Heart right ventricle (tissue), 16 donors: Measurements from ENCODE around the gene SPRED1. TPM values are rescaled to one million over a fixed set of nuclear protein-coding genes. Genes with fewer than 3 reads are reported as not detected.

ENCODE experiments used
- ATAC-seq, 8 donors: fragments of 200-7000 bp; cut with Tn5 transposase; one replicate each; pipeline ENCODE4 v1.9.1; 2020; ENCODE audit warnings: mild to moderate bottlenecking in 8 of 8, moderate library complexity in 8 of 8, moderate number of reproducible peaks in 1 of 8
- DNase-seq, 2 donors: peaks; one replicate each; pipeline ENCODE4 v3.0.0-alpha.2; 2020
- H3K27ac ChIP-seq, 10 donors: fragments of 200-600 bp; sonication (generic) in 2 of 10; one replicate each; pipeline versions ENCODE4 v1.5.0 to v1.8.0; 2020 to 2022; ENCODE audit warnings: mild to moderate bottlenecking in 3 of 10
- H3K27me3 ChIP-seq, 7 donors: fragments of 200-600 bp; one replicate each; pipeline ENCODE4 v1.8.0; 2021 to 2022; ENCODE audit warnings: mild to moderate bottlenecking in 2 of 7
- H3K36me3 ChIP-seq, 9 donors: fragments of 200-600 bp; sonication (generic) in 1 of 9; one replicate each; pipeline versions ENCODE4 v1.5.0 to v1.8.0; 2020 to 2022; ENCODE audit warnings: mild to moderate bottlenecking in 2 of 9
- H3K4me1 ChIP-seq, 9 donors: fragments of 200-600 bp; sonication (generic) in 1 of 9; one replicate each; pipeline versions ENCODE4 v1.5.0 to v1.8.0; 2020 to 2022; ENCODE audit warnings: mild to moderate bottlenecking in 4 of 9
- H3K4me3 ChIP-seq, 10 donors: fragments of 200-600 bp; sonication (generic) in 2 of 10; one replicate each; pipeline versions ENCODE4 v1.5.0 to v1.8.0; 2020 to 2022; ENCODE audit warnings: mild to moderate bottlenecking in 7 of 10, moderate library complexity in 2 of 10
- H3K9me3 ChIP-seq, 11 donors: fragments of 200-600 bp in 10 of 11; sonication (generic) in 2 of 11; one replicate each; pipeline versions ENCODE4 v1.5.0 to v1.8.0; 2013 to 2022; ENCODE audit warnings: mild to moderate bottlenecking in 2 of 11, control low read depth in 1 of 11, moderate library complexity in 1 of 11
- WGBS, 2 donors: extraction: QIAGEN DNeasy Blood & Tissue Kit; methylation state at CpG; one replicate each; pipeline ENCODE4 v1.1.7; 2013; ENCODE audit warnings: inconsistent platforms in 1 of 2; 5-methylcytosine and 5-hydroxymethylcytosine counted together
- intact Hi-C, 10 donors: fragments of 100-400 bp; cut with DNase I; formaldehyde crosslinking; loops; one replicate each; pipeline versions ENCODE4 v1.11.1 to v1.14.2; 2022
- polyA plus RNA-seq, 2 donors: library from polyadenylated mRNA; stranded (reverse); fragments of 200-250 nt; gene quantifications; one replicate each; pipeline ENCODE4 v1.2.3, GENCODE V29; 2013
- total RNA-seq, 10 donors: library from RNA; stranded (reverse); fragmentation: NEBNext Ultra II Directional in 3 of 10; extraction: Animal tissue kit (Norgen Biotek cat#: 25700) in 3 of 10; gene quantifications; one replicate each; pipeline versions ENCODE4 v1.2.1 to v1.2.4, GENCODE V29; 2021 to 2023
- TF ChIP-seq, protein P1 (sequence below), 9 donors: fragments of 200-600 bp; sonication (generic) in 2 of 9; IDR thresholded peaks; one replicate each; pipeline versions ENCODE4 v1.5.0 to v1.8.0; 2021 to 2022; ENCODE audit warnings: antibody characterized with exemption in 9 of 9, mild to moderate bottlenecking in 5 of 9, moderate library complexity in 1 of 9
- donor health status: Arrhythmogenic right ventricular cardiomyopathy.
- donor health status: ischemic (EF 13 %, LVEDD 7.1; RV severe dilation, severe dysfunction).
- donor health status: healthy with polysubstance abuse.
- donor health status: DM: no; HTN: yes; CAD: no.
- donor health status: DM: no; HTN: no; CAD: no.
- donor health status: ischemic (EF 25% LVEDD 6.9; RV normal size, moderate dysfunction).
- donor health status: ischemic (EF 25% LVEDD 5.7; RV mildly dilated, moderate dysfunction).
- donor health status: healthy.
- donor health status: DM: yes; HTN: yes; CAD: no.
- donor health status: Ischemic cardiomyopathy.
- donor health status: ischemic (EF 35%, LVEDD 5.7; RV mildly dilated, moderate dysfunction).
- donor health status: nonischemic (EF 11% LVEDD 7.7; RV severe dilation, severe dysfunction).
- donor health status: DM: yes; HTN: yes; CAD: no.
- donor health status: PGD.
- donor health status: ischemic (EF 29% LVEDD 5.4; RV normal size, mild dysfunction).
- donor health status: nonischemic (EF 23%, LVEDD 6.1; RV moderate dilation, normal function).

Gene SPRED1
- total and polyA plus RNA-seq, 12 donors = 3.3 to 20.2 (median 7.5) TPM

DNA sequence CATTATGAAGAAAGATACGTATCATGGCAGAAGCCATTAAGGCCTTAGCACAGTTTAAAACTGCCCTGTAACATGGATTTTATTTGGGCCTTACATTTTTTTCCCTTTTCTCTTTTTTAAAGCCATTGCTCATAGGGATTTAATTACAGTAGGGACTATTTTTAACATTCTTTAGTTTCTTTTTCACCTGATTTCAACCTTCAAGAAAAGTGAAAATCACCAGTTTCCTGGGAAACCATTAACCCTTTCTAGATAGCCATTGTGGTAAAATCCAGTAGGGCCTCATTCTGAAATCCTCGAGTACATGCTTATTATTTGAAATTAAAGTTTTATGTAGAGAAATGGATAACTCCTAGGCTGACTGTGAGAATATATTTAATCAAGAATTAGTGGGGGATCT is 3.1 kb downstream of the SPRED1 start:
- TF ChIP-seq, protein P1, sequence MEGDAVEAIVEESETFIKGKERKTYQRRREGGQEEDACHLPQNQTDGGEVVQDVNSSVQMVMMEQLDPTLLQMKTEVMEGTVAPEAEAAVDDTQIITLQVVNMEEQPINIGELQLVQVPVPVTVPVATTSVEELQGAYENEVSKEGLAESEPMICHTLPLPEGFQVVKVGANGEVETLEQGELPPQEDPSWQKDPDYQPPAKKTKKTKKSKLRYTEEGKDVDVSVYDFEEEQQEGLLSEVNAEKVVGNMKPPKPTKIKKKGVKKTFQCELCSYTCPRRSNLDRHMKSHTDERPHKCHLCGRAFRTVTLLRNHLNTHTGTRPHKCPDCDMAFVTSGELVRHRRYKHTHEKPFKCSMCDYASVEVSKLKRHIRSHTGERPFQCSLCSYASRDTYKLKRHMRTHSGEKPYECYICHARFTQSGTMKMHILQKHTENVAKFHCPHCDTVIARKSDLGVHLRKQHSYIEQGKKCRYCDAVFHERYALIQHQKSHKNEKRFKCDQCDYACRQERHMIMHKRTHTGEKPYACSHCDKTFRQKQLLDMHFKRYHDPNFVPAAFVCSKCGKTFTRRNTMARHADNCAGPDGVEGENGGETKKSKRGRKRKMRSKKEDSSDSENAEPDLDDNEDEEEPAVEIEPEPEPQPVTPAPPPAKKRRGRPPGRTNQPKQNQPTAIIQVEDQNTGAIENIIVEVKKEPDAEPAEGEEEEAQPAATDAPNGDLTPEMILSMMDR (IDR thresholded peaks at IDR 0.05) = no peak
- no peak for ATAC-seq
- peaks cover 0 to 63% (median 54%) of the 10 kb centered on the region in 9 donors for H3K4me1 ChIP-seq
- intact Hi-C loops = loop anchor here in 3 of 10 donors (10.0 kb wide), 3 partner anchors 49 to 99 kb away; no protein-coding TSS in a partner anchor
- peak overlapping the region in 6 of 10 donors; percentile 73 to 94 (median 90) for H3K4me3 ChIP-seq
- WGBS, 2 donors = 44 to 55% methylated on average over 2 of the region's 2 CpGs
- peak overlapping the region in 6 of 10 donors; percentile 11 to 100 (median 99) for H3K27ac ChIP-seq
- no peaks in the 10 kb centered on the region for H3K36me3 ChIP-seq
- H3K27me3 ChIP-seq = peaks cover 0 to 3% (median 0%) of the 10 kb centered on the region in 7 donors
- DNase-seq = no peak
- H3K9me3 ChIP-seq = no peaks in the 10 kb centered on the region

DNA sequence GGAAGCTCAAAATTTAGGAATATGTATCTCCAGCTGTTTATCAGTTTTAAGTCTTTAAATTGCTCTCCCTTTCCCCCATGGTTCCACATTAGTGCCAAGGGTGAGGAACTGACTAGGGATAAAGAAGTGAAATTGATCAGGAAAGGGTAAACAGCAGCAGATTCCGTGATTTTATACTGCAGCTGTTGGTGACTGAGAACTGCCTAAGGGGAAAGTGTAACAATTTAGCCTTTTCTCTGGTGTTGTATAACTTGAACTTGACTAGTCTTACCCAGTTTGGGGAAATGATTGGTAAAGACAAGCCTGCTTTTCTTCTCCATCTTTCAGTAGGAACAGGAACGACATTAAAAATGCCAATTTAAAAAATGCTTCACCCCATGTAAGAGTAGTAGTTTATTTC is 5.0 kb downstream of the SPRED1 start:
- Histone ChIP-seq H3K9me3 (no peaks in the 10 kb centered on the region), H3K27me3 (peaks cover 0 to 2% (median 0%) of the 10 kb centered on the region in 7 donors), H3K27ac (peak overlapping the region in 2 of 10 donors; percentile 17 to 29), H3K4me1 (peaks cover 0 to 77% (median 57%) of the 10 kb centered on the region in 9 donors), H3K36me3 (no peaks in the 10 kb centered on the region), H3K4me3 (peak overlapping the region in 5 of 10 donors; percentile 0 to 94 (median 73))
- TF ChIP-seq, protein P1 (IDR thresholded peaks at IDR 0.05) = no peak
- 26 to 34% methylated on average over 2 of the region's 2 CpGs for WGBS, 2 donors
- no peak for DNase-seq
- intact Hi-C loops = loop anchor here in 3 of 10 donors (10.0 kb wide), 3 partner anchors 47 to 97 kb away; no protein-coding TSS in a partner anchor
- no peak for ATAC-seq

DNA sequence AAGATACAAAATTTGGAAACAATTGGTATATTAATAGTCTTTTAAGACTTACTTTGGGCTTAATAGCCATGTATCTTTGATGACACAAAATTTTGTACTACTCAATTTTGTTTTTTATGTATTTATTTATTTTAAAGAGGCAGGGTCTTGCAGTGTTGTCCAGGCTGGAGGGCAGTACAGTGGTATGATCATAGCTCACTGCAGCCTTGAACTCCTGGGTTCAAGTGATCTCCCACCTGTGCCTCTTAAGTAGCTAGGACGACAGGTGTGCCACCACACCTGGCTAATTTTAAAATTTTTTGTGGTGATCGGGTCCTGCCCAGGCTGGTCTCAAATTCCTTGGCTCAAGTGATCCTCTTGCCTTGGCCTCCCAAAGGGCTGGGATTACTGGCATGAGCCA is 6.5 kb downstream of the SPRED1 start:
- Histone ChIP-seq H3K4me1 (peaks cover 0 to 91% (median 67%) of the 10 kb centered on the region in 9 donors), H3K36me3 (no peaks in the 10 kb centered on the region), H3K9me3 (no peaks in the 10 kb centered on the region), H3K27me3 (no peaks in the 10 kb centered on the region), H3K27ac (no peak overlapping the region), H3K4me3 (no peak overlapping the region)
- DNase-seq = no peak
- WGBS, 2 donors = 92 to 93% methylated on average over 2 of the region's 2 CpGs
- intact Hi-C loops = loop anchor here in 3 of 10 donors (10.0 kb wide), 3 partner anchors 46 to 96 kb away; no protein-coding TSS in a partner anchor
- TF ChIP-seq, protein P1 (IDR thresholded peaks at IDR 0.05) = no peak
- ATAC-seq = no peak

DNA sequence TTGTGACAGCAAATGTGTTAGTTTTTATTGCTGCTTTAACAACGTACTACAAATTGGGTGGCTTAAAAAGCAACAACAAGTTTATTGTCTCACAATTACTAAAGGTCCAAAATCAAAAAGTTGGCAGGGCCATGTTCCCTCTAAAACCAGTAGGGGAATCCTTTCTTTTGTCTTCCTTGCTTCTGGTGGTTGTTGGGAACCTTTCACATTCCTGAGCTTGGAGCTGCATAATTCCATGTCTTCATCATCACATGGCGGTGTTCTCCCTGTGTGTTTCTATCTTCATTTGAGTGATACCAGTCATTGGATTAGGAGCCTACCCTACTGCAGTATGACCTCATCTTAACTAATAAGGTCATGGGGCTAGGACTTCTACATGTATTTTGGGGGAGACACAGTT is 7.4 kb downstream of the SPRED1 start:
- Histone ChIP-seq H3K36me3 (no peaks in the 10 kb centered on the region), H3K4me1 (peaks cover 0 to 93% (median 63%) of the 10 kb centered on the region in 9 donors), H3K27ac (no peak overlapping the region), H3K4me3 (no peak overlapping the region), H3K9me3 (no peaks in the 10 kb centered on the region), H3K27me3 (no peaks in the 10 kb centered on the region)
- 70 to 77% methylated on average over 2 of the region's 2 CpGs for WGBS, 2 donors
- TF ChIP-seq, protein P1 (IDR thresholded peaks at IDR 0.05) = no peak
- intact Hi-C loops = loop anchor here in 2 of 10 donors (5.0 kb wide), 2 partner anchors 37 to 47 kb away; no protein-coding TSS in a partner anchor
- no peak for ATAC-seq
- DNase-seq = no peak
